Measurements from ENCODE around the gene IL17F. TPM values are rescaled to one million over a fixed set of nuclear protein-coding genes. Genes with fewer than 3 reads are reported as not detected.

Gene IL17F
- not detected in 2 replicates for total RNA-seq

DNA sequence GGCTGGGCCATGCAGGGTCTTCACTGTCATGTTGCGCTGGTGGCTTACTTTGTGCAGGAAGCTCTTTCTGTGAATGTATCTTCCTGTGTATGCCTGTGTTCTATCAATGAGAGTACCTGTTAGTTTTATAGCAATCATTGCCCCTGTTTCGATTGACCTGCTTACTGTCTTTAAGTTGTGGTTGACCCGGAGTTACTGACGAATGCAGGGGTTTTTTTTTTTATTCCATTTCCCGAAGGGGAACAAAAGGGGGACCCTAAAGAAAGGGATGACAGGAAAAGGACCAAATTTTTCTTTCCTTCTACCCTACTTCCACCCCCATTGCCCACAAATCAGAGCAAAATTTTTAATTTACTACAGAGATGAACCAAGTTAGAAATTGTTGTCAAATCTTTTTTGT lies at the start of gene IL17F:
Gene IL17F (minus strand): TSS at position 101 of the 400 bp plus-strand sequence. CDS start 71 bp downstream, at position 30.

DNA sequence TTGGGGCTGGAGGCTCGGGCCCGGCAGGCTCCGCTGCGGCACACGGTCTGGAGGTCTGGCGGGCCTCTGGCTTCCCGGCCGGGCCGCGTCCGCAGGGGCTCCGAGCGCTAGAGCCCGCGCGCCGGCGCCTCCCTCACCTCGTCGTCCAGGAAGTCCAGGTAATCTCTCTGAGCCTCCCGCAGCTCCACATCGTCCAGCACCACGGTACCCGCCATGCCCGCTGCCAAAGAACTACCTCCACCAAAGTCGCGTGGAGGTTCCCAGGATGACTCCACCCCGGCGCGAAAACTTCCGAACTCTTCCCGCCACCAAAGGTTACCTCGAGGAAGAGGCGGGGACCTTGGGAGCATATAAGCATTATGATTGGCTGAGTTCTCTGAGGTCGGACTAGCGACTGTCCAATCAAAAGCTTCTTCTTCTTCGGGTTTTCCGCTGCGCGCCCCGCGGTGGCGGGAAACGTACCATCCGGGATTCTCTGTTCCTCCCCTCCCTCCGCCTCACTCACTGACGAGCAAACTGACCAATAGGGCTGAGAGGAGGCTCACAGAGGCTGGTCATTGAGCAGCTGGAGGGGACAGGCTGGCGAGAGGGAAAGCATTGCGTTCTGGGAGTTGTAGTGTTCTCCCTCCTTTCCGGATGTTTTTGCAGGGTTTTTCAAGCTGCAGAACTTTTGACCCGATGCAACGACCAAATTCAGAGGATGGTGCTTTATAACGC lies 40.3 kb upstream of the IL17F start, which contains the start of gene MCM3:
Gene MCM3 (minus strand): TSS at position 283 of the 717 bp plus-strand sequence. CDS start 68 bp downstream, at position 215.

Other genes with a start within 250 kb of the IL17F start
- not detected in 2 replicates for gene PKHD1, start 156.9 kb downstream of the IL17F start, total RNA-seq
- gene IL17A, start 58.1 kb downstream of the IL17F start, total RNA-seq: not detected in 2 replicates
- 22.7 and 25.8 TPM in 2 replicates for gene MCM3, start 40.2 kb upstream of the IL17F start, total RNA-seq
- gene PAQR8, start 117.7 kb upstream of the IL17F start, total RNA-seq: 2.8 and 2.9 TPM in 2 replicates
- gene EFHC1, start 175.8 kb upstream of the IL17F start, total RNA-seq: 9.9 and 17.0 TPM in 2 replicates

Measured in cardiac atrium fibroblast (primary cell).